CD8-positive, alpha-beta memory T cell (primary cell): Measurements from ENCODE around the gene NOC3L. TPM values are rescaled to one million over a fixed set of nuclear protein-coding genes. Genes with fewer than 3 reads are reported as not detected.

Experiments used
- polyA plus RNA-seq: library from polyadenylated mRNA; unstranded; fragments of 300-500 nt; fragmentation: Illumina TruSeq; gene quantifications from one replicate; pipeline ENCODE4 v1.2.3, GENCODE V29; 2021
- total RNA-seq, 2 experiments: library from RNA; stranded (reverse); gene quantifications; one replicate each; pipeline ENCODE4 v1.2.3, GENCODE V29; 2021

The NOC3L gene
- total and polyA plus RNA-seq, 3 experiments from 2014 or later = 14.0 to 57.2 (median 57.2) TPM

Other genes starting within 250 kb of the NOC3L start
- under 1 TPM; 0.46 to 0.78 TPM for gene TBC1D12, start 39.6 kb upstream of the NOC3L start, total RNA-seq
- not detected for gene TBC1D12, start 39.6 kb upstream of the NOC3L start, polyA plus RNA-seq
- 100 to 1,000 TPM; 146 to 147 TPM for gene HELLS, start 182.8 kb upstream of the NOC3L start, total RNA-seq
- gene HELLS, start 182.8 kb upstream of the NOC3L start, polyA plus RNA-seq = 7.4 TPM